ENCODE data around the gene XRCC4. TPM values are rescaled to one million over a fixed set of nuclear protein-coding genes. Genes with fewer than 3 reads are reported as not detected.

The XRCC4 gene
- total and polyA plus RNA-seq, 2 of the 8 experiments (the other 6 are each of a cell fraction or from before 2014, with no cell fraction given) = 3.0 to 8.3 TPM

GRCh38 chr5:83246071-83246470 lies 168.7 kb downstream of the XRCC4 start:
- POLR2A ChIA-PET (ENCODE audit: partially characterized antibody) = interaction anchor here (1.0 kb wide), 1 partner anchor 9 kb away, joined by 3 read pairs; no protein-coding TSS in a partner anchor
- H2AK5ac ChIP-seq (ENCODE audit: low read depth, low read length) = no peak overlapping the region
- H3K27ac ChIP-seq (ENCODE audit: low read depth, low read length) = no peak overlapping the region
- no peak overlapping the region for H3K9ac ChIP-seq (replicated peaks in 1 of 4; ENCODE audit: extremely low read depth in 1 of 4, low read depth in 3 of 4, low read length in 3 of 4)
- no peak overlapping the region for H3K18ac ChIP-seq (ENCODE audit: extremely low read depth, low read length)
- H3K4me3 ChIP-seq (ENCODE audit: extremely low read depth in 1 of 4, insufficient read depth in 2 of 4, low read depth in 3 of 4, low read length in 4 of 4) = no peak overlapping the region
- no peak overlapping the region for H4K5ac ChIP-seq (ENCODE audit: insufficient read length, low read depth, low read length)
- no peak overlapping the region for H2BK15ac ChIP-seq (ENCODE audit: low read length)
- H3K9me3 ChIP-seq (ENCODE audit: insufficient read depth in 2 of 2, low read depth in 1 of 2, low read length in 1 of 2) = no peaks in the 10 kb centered on the region
- H3K36me3 ChIP-seq (ENCODE audit: control insufficient read depth in 2 of 4, insufficient read depth in 4 of 4, low read length in 3 of 4) = no peaks in the 10 kb centered on the region
- no peak overlapping the region for H3K14ac ChIP-seq (ENCODE audit: insufficient read length)
- FAIRE-seq (no peak), DNase-seq (ENCODE audit: low read depth in 1 of 2, low spot score in 2 of 2) (no peak)
- no peak overlapping the region for H2BK5ac ChIP-seq (ENCODE audit: low read depth, low read length)
- H2BK20ac ChIP-seq (ENCODE audit: low read length) = no peak overlapping the region
- H3K4me1 ChIP-seq (replicated peaks in 1 of 4; ENCODE audit: control insufficient read depth in 3 of 4, insufficient read depth in 4 of 4, low read length in 3 of 4) = no peaks in the 10 kb centered on the region
- H2AFZ ChIP-seq (ENCODE audit: low read length) = no peak overlapping the region
- H3K79me2 ChIP-seq (ENCODE audit: control insufficient read depth in 1 of 2, insufficient read depth in 2 of 2, low read length in 2 of 2) = no peaks in the 10 kb centered on the region
- no peak overlapping the region for H4K8ac ChIP-seq (ENCODE audit: extremely low read depth, insufficient read depth, low read length)
- no peaks in the 10 kb centered on the region for H3K79me1 ChIP-seq (ENCODE audit: low read depth, low read length)
- no peak overlapping the region for H3K56ac ChIP-seq (replicated peaks; ENCODE audit: insufficient read length, low read depth, low read length)
- CTCF ChIA-PET (ENCODE audit: partially characterized antibody) = no interaction called here
- no peaks in the 10 kb centered on the region for H4K20me1 ChIP-seq (replicated peaks in 1 of 2; ENCODE audit: control insufficient read depth in 1 of 2, insufficient read depth in 2 of 2, low read length in 2 of 2)
- H4K91ac ChIP-seq (replicated peaks; ENCODE audit: insufficient read length, low read length) = no peak overlapping the region
- H3K23ac ChIP-seq (ENCODE audit: insufficient read length) = no peak overlapping the region
- WGBS, 2 experiments (ENCODE audit: extremely low coverage in 1 of 2, insufficient coverage in 1 of 2, insufficient read length in 1 of 2, insufficient replicate concordance in 2 of 2, low coverage in 1 of 2, low lambda C conversion rate in 2 of 2, missing lambda C conversion rate in 1 of 2) = 96% methylated on average over 1 of the region's 1 CpG; no CpG with 5 or more reads in 1 of the 2 experiments
- H3K4ac ChIP-seq (replicated peaks; ENCODE audit: insufficient read length, low read depth, low read length) = no peak overlapping the region
- no peak overlapping the region for H3K4me2 ChIP-seq (ENCODE audit: insufficient read depth in 1 of 2, low read depth in 2 of 2, low read length in 2 of 2)
- H3K27me3 ChIP-seq (replicated peaks in 1 of 4; ENCODE audit: control insufficient read depth in 3 of 4, extremely low read depth in 1 of 4, insufficient read depth in 3 of 4, low read length in 3 of 4) = no peaks in the 10 kb centered on the region
- no peak overlapping the region for H2BK120ac ChIP-seq (replicated peaks; ENCODE audit: low read depth, low read length)
- no peaks in the 10 kb centered on the region for H3K23me2 ChIP-seq (ENCODE audit: low read depth, low read length)
- no peak overlapping the region for H2BK12ac ChIP-seq (ENCODE audit: low read depth, low read length)
- TF ChIP-seq HDAC6 (IDR thresholded peaks at IDR 0.05; ENCODE audit: low read depth, low read length) = no peak
- TF ChIP-seq BRCA1 (IDR thresholded peaks at IDR 0.05; ENCODE audit: low read depth, low read length) = no peak
- no peak for TF ChIP-seq EZH2 (IDR thresholded peaks at IDR 0.05; ENCODE audit: low read depth, low read length, severe bottlenecking)
- no peak for TF ChIP-seq CTCF (IDR thresholded peaks at IDR 0.05; ENCODE audit: control extremely low read depth in 1 of 3, insufficient read depth in 1 of 3, low read depth in 1 of 3, low read length in 3 of 3)
- TF ChIP-seq ATF2 (IDR thresholded peaks at IDR 0.05; ENCODE audit: low read length) = no peak
- TF ChIP-seq E2F6 (IDR thresholded peaks at IDR 0.05) = no peak
- no peak for TF ChIP-seq EGR1 (IDR thresholded peaks at IDR 0.05; ENCODE audit: borderline replicate concordance, low read depth, low read length)
- no peak for TF ChIP-seq EP300 (IDR thresholded peaks at IDR 0.05; ENCODE audit: borderline replicate concordance in 1 of 2, low read depth in 2 of 2, low read length in 2 of 2)
- no peak for TF ChIP-seq CBX8 (IDR thresholded peaks at IDR 0.05; ENCODE audit: borderline replicate concordance, low read depth, low read length)
